HS-5 (cell line): ENCODE data around the gene PLOD3.
"Not testable (repeated sequence)": the region's sequence is repeated elsewhere in the genome, so short reads cannot be mapped to it uniquely, and the experiment has no call there.

Experiments
- DNase-seq: peaks from one replicate; pipeline ENCODE4 v3.0.0-alpha.2; 2012; ENCODE audit warnings: low read depth

The PLOD3 gene

DNA sequence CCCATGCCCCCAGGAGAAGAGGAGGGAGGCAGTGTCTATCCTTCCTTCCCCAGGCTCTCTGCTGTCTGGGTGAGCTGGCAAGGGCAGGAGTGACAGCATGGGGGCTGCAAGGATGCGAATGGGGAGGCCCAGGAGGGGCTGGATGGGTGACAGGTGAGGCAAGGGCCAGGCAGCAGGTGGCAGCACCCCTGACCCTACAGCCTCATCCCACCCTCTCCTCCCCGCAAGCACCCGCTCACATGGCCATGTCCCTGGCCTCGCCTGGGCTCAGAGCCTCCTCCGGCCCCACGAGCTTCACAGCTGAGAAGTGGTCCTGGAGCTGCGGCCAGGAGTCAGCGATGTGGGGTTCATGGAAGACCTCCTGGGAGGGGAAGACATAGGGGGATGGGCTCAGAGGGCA lies 5.4 kb downstream of the PLOD3 start:
- no peak for DNase-seq

DNA sequence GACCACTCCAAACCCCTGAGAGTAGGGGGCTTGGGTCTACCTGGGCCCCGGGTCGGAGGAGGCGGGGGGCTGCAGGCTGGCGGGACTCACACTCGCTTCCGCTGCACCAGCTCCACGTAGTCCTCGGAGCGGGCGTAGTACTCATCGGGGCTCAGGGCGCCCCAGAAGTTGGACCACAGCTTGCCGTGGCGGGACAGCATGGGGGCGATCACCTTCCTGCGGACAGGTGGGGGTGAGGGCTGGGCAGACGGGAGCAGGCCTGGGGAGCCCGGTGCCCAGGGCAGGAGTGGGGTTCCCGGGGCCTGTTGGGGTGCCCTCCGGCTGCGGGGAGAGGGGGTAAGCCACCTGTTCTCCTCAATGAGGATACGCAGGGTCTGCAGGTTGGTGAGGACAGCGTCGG lies 5.9 kb downstream of the PLOD3 start:
- no peak for DNase-seq

DNA sequence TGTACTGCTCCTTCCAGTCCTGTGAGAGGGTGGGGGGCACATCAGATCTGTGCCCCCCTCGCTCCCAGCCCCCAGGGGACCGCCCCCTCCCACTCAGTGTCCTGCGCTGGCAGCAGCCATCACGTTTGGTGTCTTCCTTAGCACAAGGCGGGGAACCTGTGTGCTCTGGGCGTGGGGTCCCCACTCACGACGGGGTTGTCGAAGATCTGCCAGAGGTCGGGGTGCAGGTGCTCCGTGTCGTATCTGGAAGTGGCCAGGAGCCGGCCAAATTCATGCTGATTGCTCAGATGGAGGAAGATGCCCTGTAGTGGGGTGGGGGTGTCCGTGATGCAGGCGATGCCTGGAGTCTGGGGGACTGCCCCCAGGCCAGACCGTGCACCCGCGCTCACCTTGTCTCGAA lies 7.2 kb downstream of the PLOD3 start:
- no peak for DNase-seq

DNA sequence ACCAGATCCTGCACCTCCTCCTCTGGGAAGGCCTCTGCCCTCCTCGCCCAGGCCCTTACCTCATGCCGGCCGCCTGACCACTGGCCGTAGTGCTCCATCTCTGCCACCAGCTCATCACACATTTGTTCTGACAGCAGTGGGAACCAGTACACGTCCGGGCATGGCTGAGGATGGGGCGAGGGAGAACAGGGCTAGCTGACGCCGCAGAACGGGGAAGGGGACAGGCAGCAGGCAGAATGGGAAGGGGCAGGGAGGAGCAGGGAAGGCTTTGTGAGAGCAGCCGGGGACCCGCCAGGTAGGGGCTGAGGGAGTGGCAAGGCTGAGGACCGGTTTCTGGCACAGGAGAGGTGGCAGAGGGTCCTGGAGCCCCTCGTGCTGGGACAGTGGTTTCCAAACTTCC lies 8.6 kb downstream of the PLOD3 start:
- DNase-seq = no peak

DNA sequence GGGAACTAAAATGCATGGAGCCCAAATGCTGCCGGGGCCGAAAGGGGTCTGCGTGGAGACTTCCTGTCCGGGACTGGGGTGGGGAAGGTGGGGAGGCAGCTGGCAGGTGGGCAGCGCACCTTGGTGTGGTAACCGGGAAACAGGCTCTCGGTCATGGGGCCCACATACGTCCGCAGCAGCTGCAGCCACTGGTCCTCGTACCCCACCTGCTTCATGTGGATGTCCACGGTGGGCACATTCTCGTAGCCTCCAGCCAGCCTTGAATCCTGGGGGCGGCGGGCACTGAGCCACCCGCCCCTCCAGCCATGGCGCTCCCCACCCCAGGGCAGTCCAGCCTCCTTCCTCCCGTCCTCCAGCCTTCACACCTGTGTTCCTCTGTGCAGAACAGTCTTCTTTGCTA lies 9.9 kb downstream of the PLOD3 start:
- DNase-seq = no peak

DNA sequence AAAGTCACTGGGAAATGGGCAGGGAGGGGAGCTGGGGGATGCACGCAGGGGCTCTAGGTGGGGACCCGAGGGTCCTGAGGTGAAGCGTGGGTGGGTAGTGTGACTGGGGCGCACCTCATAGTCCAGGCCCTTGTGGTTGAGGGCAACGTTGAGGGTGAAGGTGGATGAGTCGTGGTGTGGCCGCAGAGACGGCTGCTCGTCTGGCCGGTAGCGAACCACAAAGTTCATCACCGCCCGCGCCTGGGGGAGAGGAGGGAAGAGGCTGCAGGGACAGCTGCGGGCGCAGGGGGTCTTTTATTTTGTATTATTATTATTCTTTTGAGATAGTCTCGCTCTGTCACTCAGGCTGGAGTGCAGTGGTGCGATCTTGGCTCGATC lies 10.7 kb downstream of the PLOD3 start:
- DNase-seq = no peak

DNA sequence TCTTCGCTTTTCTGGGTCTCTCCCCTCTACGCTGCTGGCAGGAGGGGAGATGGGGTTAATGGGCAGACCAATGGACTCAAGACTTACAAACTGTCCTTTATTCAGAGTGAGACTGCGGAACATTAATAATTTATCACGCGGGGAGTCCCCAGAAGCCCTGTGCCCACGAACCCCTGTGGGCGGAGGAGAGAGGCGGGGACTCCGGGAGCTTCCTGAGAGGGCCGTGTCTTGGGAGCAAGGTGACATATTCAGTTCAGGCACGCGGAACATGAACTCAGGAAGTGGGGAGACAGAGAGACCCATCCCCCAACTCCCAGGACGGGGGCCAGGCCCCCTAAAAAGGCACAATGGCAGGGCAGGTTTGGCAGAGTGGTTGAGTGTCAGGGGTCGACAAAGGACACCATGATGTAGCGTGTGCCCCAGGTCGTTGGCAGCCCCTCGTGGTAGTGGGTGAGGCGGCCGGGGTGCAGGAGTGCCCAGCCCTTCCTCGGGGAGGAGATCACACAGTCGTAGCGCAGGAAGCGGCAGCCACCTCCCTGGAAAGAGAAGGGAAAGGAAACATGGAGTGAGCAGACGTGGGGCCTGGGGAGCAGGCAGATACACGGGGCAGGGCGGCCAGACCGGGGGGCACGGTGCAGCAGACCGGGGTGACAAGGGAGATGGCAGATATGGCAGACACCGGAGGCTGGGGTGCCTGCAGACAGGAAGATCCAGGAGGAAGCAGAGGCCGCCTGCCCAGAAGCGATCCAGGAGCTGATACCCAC lies 11.3 kb downstream of the PLOD3 start:
- no peak for DNase-seq

DNA sequence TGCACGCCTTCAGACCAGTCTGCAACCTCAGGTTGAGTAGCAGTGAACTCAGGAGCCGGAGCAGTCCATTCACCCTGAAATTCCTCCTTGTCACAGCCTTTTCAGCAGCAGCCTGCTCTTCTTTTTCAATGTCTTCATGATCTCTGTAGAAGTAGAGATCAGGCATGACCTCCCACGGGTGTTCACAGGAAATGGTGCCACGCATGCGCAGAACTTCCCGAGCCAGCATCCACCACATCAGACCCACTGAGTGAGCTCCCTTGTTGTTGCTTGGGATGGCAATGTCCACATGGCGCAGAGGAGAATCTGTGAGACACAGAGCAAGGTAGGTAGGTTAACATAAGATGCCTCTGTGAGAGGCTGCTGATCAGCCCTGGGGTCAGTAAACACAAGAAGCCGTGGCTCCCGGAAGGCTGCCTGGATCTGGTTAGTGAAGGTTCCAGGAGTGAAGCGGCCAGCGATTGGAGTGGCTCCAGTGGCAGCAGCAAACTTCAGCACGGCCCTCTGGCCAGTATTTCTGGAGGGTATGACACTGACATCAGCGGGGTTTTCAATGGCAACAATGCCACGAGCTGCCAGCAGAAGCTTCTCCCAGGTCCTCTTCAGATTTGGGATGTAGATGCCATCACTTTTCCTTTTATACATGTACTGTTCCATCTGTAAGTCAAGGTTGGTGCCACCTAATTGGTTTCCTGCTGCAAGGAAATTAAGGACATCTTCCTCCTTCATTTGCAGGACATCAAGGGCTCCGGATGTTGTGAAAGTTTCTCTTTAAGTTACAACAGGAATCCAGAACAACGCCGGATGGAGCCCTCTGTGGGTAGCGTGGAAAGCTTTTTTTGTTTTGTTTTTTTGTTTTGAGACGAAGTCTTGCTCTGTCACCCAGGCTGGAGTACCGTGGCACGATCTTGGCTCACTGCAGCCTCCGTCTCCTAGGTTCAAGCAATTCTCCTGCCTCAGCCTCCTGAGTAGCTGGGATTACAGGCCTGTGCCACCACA lies 13.3 kb downstream of the PLOD3 start:
- not testable (repeated sequence) for DNase-seq

DNA sequence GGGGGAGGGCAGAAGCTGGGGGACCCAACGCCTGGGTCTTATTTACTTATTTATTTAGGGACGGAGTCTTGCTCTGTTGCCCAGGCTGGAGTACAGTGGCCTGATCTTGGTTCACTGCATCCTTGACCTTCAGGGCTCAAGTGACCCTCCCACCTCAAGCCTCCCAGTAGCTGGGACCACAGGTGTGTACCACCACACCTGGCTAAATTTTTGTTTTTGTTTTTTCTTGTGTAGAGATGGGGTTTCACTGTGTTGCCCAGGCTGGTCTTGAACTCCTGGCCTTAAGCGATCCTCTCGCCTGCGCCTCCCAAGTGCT lies 14.8 kb downstream of the PLOD3 start:
- DNase-seq = no peak

DNA sequence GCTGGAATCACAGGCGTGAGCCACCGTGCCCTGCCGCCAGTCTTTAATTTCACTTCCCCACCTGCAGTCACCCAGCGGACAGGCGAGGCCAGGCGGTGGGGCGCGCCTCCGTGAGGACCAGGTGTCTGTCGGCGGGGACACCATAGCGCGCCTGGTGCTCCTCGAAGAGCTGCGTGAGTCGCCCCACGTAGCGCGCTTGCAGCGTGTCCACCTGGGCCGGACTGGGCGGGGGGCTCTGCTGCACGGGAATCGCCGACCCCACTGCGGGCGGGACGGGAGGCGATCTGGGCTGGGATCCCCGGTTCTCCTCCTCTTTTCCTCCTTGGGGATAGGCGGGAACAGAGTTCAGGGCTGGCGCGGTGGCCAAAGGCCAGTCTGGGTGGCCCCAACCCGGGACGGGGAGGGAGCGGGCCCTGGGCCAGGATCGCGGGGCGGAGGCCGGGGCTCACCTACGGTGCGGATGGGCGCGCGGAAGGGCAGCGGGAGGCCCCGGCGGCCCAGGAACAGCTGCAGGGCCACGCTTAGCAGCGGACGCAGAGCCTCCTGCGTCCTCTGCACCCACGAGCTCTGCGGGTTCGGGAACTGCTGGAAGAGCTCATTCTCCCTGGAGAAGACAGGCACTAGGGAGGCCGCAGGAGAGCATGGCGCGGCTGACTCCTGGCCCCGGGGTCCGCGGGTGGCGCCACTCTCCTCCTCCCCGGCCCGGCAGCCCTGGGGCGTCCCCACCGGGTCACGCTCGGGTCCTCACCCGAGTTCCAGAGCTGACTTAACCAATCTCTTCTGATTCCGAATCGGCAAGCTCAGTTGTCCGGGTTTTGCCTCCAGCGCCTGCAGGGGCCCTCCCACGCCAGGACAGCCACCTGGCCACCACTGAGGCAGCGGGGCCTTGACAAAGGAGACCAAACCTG lies 15.4 kb downstream of the PLOD3 start:
- no peak for DNase-seq

DNA sequence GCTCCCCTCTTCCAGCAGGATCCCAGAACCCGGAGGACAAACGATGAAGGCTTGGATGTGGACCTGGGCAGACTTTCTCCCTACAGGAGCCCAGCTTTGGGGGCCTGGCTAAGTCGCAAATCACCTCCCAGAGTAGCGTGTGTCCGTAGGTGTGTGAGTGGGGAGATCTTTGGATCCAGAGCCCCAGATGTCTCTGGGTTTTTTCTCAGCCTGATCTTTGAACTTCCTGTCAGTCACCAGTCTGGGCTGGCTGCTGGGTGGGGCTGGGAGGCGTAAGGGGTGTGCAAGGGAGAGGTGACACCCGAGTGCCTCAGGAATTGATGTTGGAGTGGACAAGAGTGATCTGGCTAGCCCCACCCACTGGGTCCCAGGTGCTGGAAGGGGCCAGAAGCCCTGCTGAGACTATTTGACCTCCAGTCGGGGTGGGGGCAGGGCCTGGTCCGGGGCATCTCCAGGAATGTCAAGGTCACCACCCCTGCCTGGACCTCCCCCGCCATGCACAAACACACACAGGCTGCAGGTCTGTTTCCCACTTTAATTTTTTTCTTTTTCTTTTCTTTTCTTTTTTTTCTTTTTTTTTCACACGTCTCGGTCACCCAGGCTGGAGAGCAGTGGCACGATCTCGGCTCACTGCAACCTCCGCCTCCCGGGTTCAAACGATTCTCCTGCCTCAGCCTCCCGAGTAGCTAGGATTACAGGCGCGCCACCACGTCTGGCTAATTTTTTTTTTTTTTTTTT lies 16.4 kb downstream of the PLOD3 start, which contains the start of gene MOGAT3:
TSS of gene MOGAT3 (minus strand) at position 175 of the 738 bp plus-strand sequence. CDS start 182 bp downstream, outside the sequence.
- DNase-seq = no peak

DNA sequence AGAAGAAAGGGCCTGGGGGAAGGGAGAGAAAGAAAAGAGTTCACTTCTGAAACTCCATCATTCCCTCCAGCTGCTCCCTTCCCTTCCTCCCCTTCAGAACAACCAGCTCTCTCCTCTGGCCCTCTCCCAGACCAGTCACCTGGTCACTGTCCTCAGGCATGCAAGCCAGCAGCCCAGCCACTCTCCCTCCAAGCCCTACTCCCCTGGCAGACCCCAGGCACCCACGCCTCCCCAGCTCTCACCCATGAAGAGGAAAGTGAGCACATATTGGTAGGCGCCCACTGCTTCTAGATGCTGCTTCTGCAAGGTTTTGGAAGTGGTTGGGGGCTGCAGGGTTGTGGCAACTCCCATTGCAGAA lies 16.9 kb downstream of the PLOD3 start:
- no peak for DNase-seq

DNA sequence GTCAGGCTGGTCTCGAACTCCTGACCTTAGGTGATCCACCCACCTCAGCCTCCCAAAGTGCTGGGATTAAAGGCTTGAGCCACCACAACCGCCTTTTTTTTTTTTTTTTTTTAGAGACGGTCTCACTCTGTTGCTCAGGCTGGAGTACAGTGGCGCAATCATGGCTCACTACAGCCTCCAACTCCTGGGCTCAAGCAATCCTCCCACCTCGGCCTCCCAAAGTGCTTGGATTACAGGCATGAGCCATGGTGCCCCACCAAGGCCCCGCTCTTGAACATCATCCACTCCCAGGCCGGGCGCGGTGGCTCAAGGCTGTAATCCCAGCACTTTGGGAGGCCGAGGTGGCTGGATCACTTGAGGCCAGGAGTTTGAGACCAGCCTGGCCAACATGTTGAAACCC lies 17.9 kb downstream of the PLOD3 start:
- not testable (repeated sequence) for DNase-seq

DNA sequence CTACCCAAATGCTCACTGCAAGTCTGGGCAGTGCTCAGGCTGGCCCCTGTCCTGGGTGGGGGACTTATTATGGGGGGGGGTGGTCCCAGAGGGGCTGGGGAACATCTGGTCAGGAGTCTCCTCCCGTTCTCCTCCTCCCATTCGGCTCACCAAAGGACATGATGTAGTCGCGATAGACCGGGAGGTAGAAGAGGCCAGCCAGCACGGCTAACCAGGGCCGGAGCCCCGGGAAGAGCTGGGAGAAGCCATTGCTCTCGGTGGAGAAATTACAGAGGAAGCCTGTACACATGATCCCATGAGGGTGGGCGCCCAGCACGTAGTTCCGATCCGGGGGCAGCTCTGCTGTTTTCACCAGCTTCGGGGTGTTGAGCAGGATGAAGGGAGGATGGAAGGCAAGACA lies 18.9 kb downstream of the PLOD3 start:
- no peak for DNase-seq

DNA sequence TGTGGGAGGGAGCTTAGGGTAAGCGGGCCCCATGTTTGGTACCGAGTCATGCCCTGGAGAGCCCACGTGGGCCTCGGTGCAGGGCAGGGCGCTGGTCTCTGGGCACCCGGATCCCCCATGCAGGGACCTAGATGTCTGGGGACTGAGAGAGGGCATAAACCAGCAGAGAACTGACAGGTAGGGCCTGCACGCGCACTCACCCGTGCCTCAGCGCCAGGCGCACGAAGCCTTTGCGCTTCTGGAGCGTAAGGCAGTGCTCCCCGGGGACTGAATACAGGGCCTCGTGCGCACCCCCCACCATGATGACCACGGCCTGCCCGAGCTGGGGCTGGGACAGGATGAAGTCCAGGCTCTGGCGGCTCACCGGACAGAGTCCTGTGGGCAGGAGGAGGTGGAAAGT lies 19.4 kb downstream of the PLOD3 start:
- no peak for DNase-seq

DNA sequence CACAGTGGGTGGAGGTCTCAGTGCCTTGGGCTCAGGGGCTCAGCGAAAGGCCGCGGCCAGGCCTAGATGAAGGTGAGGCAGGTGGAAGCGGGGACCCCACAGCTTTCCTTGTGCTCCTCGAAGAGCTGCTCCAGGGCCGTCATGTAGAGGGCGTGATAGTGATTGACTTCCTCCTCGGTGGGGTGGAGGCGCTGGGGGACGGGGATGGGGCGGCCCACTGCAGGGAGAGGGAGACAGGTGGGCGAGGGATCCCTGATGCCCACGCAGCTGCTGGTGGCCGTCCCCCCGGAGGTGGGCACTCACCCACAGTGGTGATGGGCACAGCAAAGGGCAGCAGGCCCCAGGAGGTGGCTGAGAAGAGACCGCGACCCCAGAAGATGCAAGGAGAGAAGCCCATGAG lies 21.5 kb downstream of the PLOD3 start:
- no peak for DNase-seq

DNA sequence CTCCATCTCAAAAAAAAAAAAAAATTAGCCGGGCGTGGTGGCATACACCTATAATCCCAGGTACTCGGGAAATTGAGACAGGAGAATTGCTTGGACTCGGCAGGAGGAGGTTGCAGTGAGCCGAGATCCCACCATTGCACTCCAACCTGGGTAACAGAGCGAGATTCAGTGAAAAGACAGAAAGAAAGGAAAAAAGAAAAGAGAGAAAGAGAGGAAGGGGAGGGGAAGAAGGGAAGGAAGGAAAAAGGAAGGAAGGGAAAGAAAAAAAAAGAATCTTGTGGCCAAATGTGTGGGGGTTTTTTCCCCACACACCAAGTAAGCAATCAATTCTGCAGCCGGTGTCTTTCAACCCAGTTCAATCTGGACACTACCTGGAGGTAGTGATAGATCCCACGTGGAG lies 28.3 kb downstream of the PLOD3 start:
- DNase-seq = no peak

DNA sequence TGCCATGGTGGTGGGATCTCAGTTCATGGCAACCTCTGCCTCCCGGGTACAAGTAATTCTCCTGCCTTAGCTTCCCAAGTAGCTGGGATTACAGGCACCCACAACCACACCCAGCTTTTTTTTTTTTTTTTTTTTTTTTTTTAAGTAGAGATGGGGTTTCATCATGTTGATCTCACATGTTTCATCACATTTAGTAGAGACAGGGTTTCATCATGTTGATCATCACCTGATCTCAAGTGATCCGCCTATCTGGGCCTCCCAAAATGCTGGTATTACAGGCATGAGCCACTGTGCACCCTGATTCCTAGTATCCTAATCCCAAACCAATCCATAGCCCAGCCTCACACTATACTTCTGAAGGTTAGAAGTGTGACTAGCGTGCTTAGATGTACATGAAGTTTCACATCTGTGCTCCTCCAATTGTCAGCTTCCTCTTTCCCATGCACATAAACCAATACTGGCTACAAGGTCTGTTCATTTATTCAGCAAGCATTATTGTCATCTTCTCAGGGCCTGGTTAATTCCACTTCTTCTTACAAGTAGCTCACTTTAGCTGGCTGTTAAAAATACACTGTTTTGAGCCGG lies 30.4 kb downstream of the PLOD3 start:
- DNase-seq = no peak

DNA sequence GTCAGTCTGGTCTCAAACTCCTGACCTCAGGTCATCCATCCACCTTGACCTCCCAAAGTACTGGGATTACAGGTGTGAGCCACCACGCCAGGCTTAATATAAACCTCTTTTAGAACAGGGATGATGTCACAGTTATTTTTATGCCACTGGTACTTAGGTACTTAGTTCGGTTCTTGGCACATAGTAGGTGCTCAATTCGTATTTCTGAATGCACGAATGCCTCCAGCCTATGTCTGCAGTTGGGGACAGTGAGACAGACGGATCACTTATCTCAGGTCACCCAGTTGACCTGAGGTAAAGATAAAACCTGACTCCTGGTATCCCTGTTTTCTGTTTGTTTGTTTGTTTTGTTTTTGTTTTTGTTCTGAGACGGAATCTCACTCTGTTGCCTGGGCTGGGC lies 31.2 kb downstream of the PLOD3 start:
- DNase-seq = no peak

DNA sequence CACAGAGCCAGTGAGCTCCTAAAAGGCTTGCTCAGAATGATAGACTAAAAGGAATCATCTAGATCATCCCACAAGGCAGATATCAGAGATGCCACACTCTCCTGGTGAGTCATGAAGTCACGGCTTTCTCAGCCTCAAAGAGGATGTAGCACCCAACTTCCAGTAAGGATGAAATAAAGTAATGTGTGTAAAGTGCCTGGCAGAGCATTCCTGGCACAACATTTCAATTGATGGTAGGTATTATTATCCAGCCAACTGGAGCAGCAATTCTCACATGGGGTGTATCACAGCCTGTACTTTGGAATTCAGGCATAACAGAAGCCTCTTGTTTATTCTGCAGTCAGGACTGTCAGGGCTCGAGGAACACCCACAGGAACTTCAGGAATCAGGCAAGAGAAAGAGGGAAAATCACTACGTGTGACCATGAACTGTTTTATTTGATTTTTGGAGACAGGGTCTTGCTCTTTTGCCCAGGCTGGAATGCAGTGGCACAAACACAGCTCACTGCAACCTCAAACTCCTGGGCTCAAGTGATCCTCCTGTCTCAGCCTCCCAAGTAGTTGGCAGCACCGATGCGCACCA lies 32.0 kb downstream of the PLOD3 start:
- no peak for DNase-seq
